Adipocyte (in vitro differentiated cells): ENCODE data around the gene TGFB1I1.

ENCODE experiments used
- DNase-seq: peaks from one replicate; pipeline ENCODE4 v3.0.0-alpha.2; 2015; ENCODE audit warnings: low read depth
- H3K27me3 ChIP-seq: replicated peaks from 2 replicates; pipeline ENCODE4 v1.7.0; 2013; ENCODE audit warnings: mild to moderate bottlenecking, low read length, moderate library complexity; ENCODE audit not compliant: control insufficient read depth, insufficient read depth
- H3K36me3 ChIP-seq: 2 replicates; pipeline ENCODE4 v1.7.0; 2013; ENCODE audit warnings: low read length, mild to moderate bottlenecking, moderate library complexity; ENCODE audit not compliant: control insufficient read depth, insufficient read depth, severe bottlenecking
- H3K4me1 ChIP-seq: 2 replicates; pipeline ENCODE4 v1.7.0; 2013; ENCODE audit warnings: mild to moderate bottlenecking, low read length, moderate library complexity; ENCODE audit not compliant: control insufficient read depth, insufficient read depth
- H3K4me3 ChIP-seq: 2 replicates; pipeline ENCODE4 v1.7.0; 2013; ENCODE audit warnings: mild to moderate bottlenecking, low read length, moderate library complexity
- H3K9ac ChIP-seq: 2 replicates; pipeline ENCODE4 v1.7.0; 2013; ENCODE audit warnings: mild to moderate bottlenecking, low read length, moderate library complexity
- H3K9me3 ChIP-seq: 2 replicates; pipeline ENCODE4 v1.7.0; 2013; ENCODE audit warnings: mild to moderate bottlenecking, low read length, moderate library complexity; ENCODE audit not compliant: control insufficient read depth

TGFB1I1 gene

DNA sequence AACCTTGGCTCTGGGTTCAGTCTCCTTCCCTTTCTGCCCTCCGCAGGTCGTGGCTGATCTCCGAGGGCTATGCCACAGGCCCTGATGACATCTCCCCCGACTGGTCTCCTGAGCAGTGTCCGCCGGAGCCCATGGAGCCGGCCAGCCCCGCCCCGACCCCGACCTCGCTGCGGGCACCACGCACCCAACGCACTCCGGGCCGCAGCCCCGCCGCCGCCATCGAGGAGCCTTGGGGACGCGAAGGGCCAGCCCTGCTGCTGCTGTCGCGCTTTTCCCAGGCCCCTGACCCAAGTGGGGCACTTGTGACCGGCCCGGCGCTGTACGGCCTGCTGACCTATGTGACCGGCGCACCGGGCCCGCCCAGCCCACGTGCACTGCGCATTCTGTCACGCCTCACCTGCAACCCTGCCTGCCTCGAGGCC lies 7.6 kb upstream of the TGFB1I1 start:
- Histone ChIP-seq H3K9me3 (no peaks in the 10 kb centered on the region), H3K9ac (no peak overlapping the region), H3K4me3 (no peak overlapping the region), H3K36me3 (peaks cover 37% of the 10 kb centered on the region), H3K4me1 (peaks cover 9% of the 10 kb centered on the region), H3K27me3 (no peaks in the 10 kb centered on the region)
- no peak for DNase-seq

DNA sequence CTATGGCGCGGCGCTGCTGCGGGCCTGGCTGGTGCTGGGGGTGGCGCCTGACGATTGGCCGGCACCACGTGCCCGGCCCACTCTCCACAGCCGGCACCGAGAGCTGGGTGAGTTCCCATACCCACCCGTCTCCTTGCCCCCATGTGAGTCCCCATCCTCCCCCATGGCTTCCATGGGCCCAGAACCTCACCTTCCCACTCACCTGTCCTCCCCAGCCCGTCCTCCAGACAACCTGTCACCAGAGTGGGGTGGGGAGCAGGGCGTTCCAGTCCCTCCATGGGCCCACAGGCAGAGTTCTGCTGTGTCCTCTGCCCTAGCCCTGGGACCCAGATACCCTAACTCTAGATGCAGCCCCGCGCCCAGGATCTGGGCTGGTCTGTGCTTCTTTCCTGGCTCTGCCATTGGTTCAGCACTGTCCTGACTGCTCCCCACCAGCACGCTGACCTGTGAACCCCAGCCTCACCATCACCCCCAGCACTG lies 7.1 kb upstream of the TGFB1I1 start:
- no peak overlapping the region for H3K4me3 ChIP-seq
- DNase-seq: no peak
- H3K9me3 ChIP-seq: no peaks in the 10 kb centered on the region
- H3K9ac ChIP-seq: no peak overlapping the region
- peaks cover 37% of the 10 kb centered on the region for H3K36me3 ChIP-seq
- H3K27me3 ChIP-seq: no peaks in the 10 kb centered on the region
- H3K4me1 ChIP-seq: peaks cover 9% of the 10 kb centered on the region

DNA sequence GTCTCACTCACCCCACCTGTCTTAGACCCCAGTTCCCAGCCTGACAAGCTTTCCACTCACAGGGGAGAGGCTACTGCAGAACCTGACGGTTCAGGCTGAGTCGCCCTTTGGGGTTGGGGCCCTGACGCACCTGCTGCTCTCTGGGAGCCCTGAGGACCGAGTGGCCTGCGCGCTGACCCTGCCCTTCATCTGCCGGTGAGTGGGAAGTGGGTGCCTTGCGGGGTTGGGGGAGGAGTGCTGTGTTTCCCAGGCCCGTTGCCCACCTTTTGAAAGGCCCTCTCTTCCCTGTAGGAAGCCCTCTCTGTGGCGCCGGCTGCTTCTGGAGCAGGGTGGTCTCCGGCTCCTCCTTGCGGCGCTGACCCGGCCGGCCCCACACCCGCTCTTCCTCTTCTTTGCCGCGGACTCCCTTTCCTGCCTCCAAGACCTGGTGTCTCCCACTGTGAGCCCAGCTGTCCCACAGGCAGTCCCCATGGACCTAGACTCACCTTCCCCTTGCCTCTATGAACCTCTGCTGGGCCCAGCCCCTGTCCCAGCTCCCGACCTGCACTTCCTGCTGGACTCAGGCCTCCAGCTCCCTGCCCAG lies 6.1 kb upstream of the TGFB1I1 start:
- no peaks in the 10 kb centered on the region for H3K27me3 ChIP-seq
- H3K36me3 ChIP-seq: peaks cover 37% of the 10 kb centered on the region
- no peaks in the 10 kb centered on the region for H3K4me1 ChIP-seq
- no peak overlapping the region for H3K9ac ChIP-seq
- DNase-seq: no peak
- H3K9me3 ChIP-seq: no peaks in the 10 kb centered on the region
- no peak overlapping the region for H3K4me3 ChIP-seq

DNA sequence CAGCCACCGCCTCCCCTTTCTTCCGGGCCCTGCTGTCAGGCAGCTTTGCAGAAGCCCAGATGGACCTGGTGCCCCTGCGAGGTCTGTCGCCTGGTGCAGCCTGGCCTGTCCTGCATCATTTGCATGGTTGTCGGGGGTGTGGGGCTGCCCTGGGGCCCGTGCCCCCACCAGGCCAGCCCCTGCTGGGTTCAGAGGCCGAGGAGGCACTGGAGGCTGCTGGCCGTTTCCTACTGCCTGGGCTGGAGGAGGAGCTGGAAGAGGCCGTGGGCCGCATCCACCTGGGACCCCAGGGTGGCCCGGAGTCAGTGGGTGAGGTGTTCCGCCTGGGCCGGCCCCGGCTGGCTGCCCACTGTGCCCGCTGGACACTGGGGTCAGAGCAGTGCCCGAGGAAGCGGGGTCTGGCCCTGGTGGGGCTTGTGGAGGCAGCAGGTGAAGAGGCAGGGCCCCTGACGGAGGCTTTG lies 5.5 kb upstream of the TGFB1I1 start:
- Histone ChIP-seq H3K4me3 (no peak overlapping the region), H3K9me3 (no peaks in the 10 kb centered on the region), H3K9ac (no peak overlapping the region), H3K36me3 (peaks cover 37% of the 10 kb centered on the region), H3K27me3 (no peaks in the 10 kb centered on the region), H3K4me1 (peaks cover 3% of the 10 kb centered on the region)
- DNase-seq: no peak

DNA sequence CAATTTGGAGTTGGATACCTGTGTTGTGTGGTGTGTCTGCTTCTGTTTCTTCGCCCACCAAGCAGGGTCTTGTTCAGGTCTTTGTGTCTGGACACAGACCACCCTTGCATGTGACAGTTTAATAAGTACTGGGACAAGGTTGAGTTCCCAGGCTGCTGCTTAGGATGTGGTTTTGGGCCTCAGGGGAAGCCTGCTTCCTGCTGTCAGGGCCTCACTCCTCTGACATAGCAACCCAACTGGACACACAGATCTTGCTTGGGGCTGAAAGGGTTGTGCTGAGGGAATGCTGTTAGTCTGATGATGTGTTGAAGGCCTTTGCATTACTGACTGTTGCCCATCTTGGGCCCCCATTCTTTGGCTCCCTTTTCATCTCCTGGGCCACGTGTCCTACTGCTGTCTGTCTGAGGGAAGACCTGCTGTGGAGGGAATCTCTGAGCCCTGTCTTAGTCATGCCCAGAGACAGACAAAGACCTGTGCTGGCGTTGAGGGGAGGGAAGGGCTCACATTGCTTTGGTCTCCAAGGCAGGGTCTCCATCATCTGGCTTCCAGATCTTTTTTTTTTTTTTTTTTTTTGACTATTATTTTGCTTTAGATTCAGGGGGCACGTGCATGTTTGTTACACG lies 4.7 kb upstream of the TGFB1I1 start:
- Histone ChIP-seq H3K4me1 (peaks cover 7% of the 10 kb centered on the region), H3K9ac (no peak overlapping the region), H3K4me3 (no peak overlapping the region), H3K36me3 (peaks cover 32% of the 10 kb centered on the region), H3K9me3 (no peaks in the 10 kb centered on the region), H3K27me3 (no peaks in the 10 kb centered on the region)
- no peak for DNase-seq

DNA sequence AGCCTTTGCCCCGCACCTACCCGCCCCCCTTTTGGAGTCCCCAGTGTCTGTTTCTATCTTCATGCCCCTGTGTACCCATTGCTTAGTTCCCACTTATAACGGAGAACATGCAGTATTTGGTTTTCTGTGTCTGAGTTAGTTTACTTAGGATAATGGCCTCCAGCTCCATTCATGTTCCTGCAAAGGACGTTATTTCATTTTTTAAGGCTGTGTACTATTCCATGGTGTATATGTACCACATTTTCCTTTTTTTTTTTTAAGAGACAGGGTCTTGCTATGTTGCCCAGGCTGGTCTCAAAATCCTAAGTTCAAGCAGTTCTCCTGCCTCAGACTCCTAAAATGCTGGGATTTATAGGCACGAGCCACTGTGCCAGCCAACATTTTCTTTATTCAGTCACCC lies 4.1 kb upstream of the TGFB1I1 start:
- H3K9ac ChIP-seq: no peak overlapping the region
- peaks cover 26% of the 10 kb centered on the region for H3K36me3 ChIP-seq
- H3K4me3 ChIP-seq: no peak overlapping the region
- H3K9me3 ChIP-seq: no peaks in the 10 kb centered on the region
- H3K4me1 ChIP-seq: peaks cover 11% of the 10 kb centered on the region
- no peaks in the 10 kb centered on the region for H3K27me3 ChIP-seq
- no peak for DNase-seq

DNA sequence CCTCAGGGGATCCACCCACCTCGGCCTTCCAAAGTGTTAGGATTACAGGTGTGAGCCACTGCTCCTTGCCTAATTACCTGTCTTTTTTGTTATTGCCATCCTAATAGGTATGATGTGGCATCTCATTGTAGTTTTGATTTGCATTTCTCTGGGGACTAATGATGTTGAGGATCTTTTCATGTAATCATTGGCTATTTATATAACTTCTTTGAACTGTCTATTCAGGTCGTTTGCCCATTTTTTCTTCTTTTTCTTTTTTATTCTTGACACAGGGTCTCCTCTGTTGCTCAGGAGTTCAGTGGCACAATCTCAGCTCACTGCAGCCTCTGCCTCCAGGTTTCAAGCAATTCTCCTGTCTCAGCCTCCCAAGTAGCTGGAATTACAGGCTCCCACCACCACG lies 1.3 kb upstream of the TGFB1I1 start:
- Histone ChIP-seq H3K4me1 (peaks cover 27% of the 10 kb centered on the region), H3K4me3 (no peak overlapping the region), H3K9me3 (no peaks in the 10 kb centered on the region), H3K36me3 (peaks cover 18% of the 10 kb centered on the region), H3K27me3 (no peaks in the 10 kb centered on the region), H3K9ac (no peak overlapping the region)
- no peak for DNase-seq

DNA sequence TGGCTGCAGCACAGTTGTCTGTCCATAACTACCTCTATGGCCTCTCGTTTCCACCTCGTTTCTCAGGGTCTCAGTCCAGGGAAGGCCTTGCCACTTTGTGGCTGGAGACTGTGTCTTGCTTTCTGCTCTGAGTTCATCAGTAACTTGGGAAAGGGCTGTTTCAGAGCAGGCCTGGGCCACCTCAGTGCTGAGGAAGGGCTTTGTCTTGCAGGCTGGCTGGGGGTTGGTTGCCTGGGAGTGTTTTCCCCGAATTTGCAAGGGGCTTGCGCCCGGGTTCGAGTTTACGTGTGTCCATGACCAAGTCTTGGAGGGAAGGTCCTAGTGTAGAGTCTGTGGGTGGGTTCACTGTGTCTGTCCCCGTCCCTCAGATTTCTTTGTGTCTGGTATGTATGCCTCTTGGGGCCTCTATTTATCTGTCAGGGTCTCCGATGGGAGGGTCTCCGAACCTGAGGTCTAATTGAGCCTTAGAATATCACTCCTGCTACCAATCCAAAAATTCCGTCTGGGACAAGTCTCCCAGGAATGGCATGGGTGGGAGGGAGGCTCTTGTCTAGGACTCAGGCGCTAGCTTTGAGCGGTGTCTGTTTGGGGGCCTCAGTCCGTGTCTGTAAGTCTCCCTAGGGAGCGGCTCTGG lies 594 bp upstream of the TGFB1I1 start:
- H3K9ac ChIP-seq: peak overlapping the region; percentile 94
- H3K4me1 ChIP-seq: peaks cover 27% of the 10 kb centered on the region
- peak overlapping the region; percentile 87 for H3K4me3 ChIP-seq
- no peaks in the 10 kb centered on the region for H3K27me3 ChIP-seq
- H3K9me3 ChIP-seq: no peaks in the 10 kb centered on the region
- peaks cover 18% of the 10 kb centered on the region for H3K36me3 ChIP-seq
- peak; percentile 33 for DNase-seq

DNA sequence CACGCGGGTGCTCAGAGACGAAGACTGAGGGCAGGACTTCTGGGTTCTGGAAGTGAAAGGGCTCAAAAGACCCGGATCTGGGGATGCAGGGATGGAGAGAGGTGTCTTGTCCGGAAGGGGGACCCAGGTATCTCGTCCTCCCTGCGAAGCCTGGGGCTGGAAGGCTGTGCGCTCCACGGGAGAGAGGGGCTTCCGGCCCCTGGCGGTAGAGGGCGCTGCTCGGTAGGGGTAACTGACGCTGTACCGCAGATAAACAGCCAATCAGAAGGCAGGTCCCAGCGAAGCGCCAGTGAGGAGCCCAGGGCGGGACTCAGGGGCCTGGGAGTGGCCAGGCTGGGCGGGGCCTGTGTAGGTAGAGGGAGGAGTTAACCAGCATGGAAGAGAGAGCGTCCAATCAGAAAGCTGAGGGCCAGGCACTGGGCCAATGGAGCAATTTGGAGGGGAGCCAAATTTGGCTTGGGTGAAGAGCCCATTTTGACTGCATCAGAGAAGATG lies 804 bp downstream of the TGFB1I1 start:
- H3K36me3 ChIP-seq: peaks cover 16% of the 10 kb centered on the region
- H3K4me1 ChIP-seq: peaks cover 27% of the 10 kb centered on the region
- H3K4me3 ChIP-seq: peak overlapping the region; percentile 87
- peak; percentile 89 for DNase-seq
- no peaks in the 10 kb centered on the region for H3K9me3 ChIP-seq
- no peaks in the 10 kb centered on the region for H3K27me3 ChIP-seq
- peak overlapping the region; percentile 94 for H3K9ac ChIP-seq

DNA sequence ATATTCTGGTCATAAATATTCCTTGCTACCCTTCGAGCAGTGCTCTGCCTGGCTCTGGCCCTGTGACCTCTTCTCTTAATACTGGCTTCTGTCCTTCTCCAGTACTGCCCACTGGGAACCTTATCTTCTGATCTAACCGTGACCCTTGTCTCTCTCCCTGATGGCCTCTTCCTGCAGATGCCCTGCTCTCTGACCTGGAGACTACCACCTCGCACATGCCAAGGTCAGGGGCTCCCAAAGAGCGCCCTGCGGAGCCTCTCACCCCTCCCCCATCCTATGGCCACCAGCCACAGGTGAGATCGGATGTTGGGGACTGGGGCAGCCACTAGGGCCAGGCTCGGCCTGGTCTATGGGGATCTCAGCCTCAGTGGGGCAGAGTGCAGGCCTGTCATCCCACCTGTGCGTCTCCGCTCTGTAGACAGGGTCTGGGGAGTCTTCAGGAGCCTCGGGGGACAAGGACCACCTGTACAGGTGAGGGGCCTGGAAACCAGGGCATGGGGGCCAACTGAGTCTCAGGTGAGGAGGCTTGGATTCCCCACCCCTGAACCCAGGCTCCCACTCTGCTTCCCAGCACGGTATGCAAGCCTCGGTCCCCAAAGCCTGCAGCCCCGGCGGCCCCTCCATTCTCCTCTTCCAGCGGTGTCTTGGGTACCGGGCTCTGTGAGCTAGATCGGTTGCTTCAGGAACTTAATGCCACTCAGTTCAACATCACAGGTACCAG lies 1.5 kb downstream of the TGFB1I1 start:
- no peak for DNase-seq
- Histone ChIP-seq H3K4me3 (peak overlapping the region; percentile 87), H3K9ac (no peak overlapping the region), H3K4me1 (peaks cover 27% of the 10 kb centered on the region), H3K27me3 (no peaks in the 10 kb centered on the region), H3K9me3 (no peaks in the 10 kb centered on the region), H3K36me3 (peaks cover 21% of the 10 kb centered on the region)

DNA sequence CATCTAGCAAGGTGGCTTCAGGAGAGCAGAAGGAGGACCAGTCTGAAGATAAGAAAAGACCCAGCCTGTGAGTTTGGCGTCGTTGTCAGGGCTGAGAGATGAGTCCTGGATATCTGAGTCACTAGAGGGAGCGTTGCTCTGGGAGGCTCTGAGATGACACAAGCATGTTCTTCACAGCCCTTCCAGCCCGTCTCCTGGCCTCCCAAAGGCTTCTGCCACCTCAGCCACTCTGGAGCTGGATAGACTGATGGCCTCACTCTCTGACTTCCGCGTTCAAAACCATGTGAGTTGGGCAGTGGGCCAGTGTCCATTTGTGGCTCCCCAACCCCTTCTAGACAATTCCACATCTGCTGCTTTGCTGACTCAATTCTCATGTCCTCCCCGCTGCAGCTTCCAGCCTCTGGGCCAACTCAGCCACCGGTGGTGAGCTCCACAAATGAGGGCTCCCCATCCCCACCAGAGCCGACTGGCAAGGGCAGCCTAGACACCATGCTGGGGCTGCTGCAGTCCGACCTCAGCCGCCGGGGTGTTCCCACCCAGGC lies 2.3 kb downstream of the TGFB1I1 start:
- peaks cover 21% of the 10 kb centered on the region for H3K36me3 ChIP-seq
- no peak overlapping the region for H3K4me3 ChIP-seq
- H3K9me3 ChIP-seq: no peaks in the 10 kb centered on the region
- H3K9ac ChIP-seq: peak overlapping the region; percentile 19
- H3K4me1 ChIP-seq: peaks cover 27% of the 10 kb centered on the region
- no peaks in the 10 kb centered on the region for H3K27me3 ChIP-seq
- DNase-seq: peak; percentile 25
